ENCODE measurements around the gene PCSK6.
A peak's percentile ranks its signal among the peaks of the same experiment; 100 is the strongest.

Gene PCSK6

GRCh38 chr15:101349047-101349951 lies 140.2 kb downstream of the PCSK6 start:
- TF ChIP-seq GATA1 (IDR thresholded peaks at IDR 0.05; ENCODE audit: low read depth, low read length) (no peak), POLR2A (IDR thresholded peaks at IDR 0.05; ENCODE audit: low read length) (no peak)
- DNase-seq = no peak

GRCh38 chr15:101348643-101349042 lies 140.9 kb downstream of the PCSK6 start:
- no peak for DNase-seq
- TF ChIP-seq GATA1 (IDR thresholded peaks at IDR 0.05; ENCODE audit: low read depth, low read length) (no peak), POLR2A (IDR thresholded peaks at IDR 0.05; ENCODE audit: low read length) (no peak)

- no peak for DNase-seq
- TF ChIP-seq GATA1 (IDR thresholded peaks at IDR 0.05; ENCODE audit: low read depth, low read length) = no peak
- TF ChIP-seq POLR2A (IDR thresholded peaks at IDR 0.05; ENCODE audit: low read length) = no peak
These were observed 141.5 kb downstream of the PCSK6 start for GRCh38 chr15:101348015-101348414.

GRCh38 chr15:101347454-101347853 lies 142.1 kb downstream of the PCSK6 start:
- DNase-seq = no peak
- no peak for TF ChIP-seq GATA1 (IDR thresholded peaks at IDR 0.05; ENCODE audit: low read depth, low read length)
- TF ChIP-seq POLR2A (IDR thresholded peaks at IDR 0.05; ENCODE audit: low read length) = no peak

GRCh38 chr15:101346928-101347327 lies 142.6 kb downstream of the PCSK6 start:
- no peak for DNase-seq
- no peak for TF ChIP-seq GATA1 (IDR thresholded peaks at IDR 0.05; ENCODE audit: low read depth, low read length)
- no peak for TF ChIP-seq POLR2A (IDR thresholded peaks at IDR 0.05; ENCODE audit: low read length)

DNA sequence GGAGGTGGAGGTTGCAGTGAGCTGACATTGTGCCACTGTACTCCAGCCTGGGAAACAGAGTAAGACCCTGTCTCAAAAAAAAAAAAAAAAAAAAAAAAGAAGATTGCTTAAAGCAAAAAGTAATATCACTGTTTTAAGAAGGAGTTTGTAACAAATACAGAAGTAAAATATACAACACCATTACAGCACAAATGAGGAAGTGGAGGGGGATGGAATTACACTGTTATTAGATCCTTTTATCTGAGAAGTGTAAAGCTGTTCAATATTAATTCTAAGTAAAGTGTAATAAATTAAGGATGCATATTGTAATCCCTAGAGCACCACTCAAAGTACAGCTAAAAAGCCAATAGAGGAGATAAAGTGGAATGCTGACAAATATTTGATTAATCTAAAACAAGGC lies 147.5 kb downstream of the PCSK6 start:
- no peak for DNase-seq
- TF ChIP-seq GATA1 (IDR thresholded peaks at IDR 0.05; ENCODE audit: low read depth, low read length) (no peak), POLR2A (IDR thresholded peaks at IDR 0.05; ENCODE audit: low read length) (no peak)

DNA sequence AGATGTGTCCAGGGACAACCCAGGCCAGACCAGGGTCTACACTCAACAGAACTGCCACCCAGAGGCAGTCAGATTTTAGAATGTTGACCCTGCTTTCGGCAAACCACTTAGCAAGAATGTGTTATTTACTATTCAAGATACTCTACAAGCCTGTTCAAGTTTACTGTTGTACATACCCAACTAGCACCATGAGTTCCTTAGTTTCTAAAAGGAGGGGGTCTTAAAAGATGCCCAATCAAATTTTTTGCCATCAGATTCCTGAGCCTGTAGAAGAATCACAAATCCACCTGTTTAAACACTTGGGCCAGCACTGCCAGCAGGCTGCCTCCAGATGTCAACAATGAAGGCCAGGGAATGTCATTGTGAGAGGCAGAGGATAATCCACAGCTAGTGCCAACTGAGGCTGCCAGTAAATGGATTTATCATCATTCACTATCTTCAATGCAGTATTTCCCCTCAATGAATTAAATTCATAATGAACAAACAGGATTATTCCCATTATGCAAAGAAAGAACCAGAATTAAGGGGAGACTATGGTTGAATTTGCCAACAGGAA lies 150.9 kb downstream of the PCSK6 start:
- TF ChIP-seq POLR2A (IDR thresholded peaks at IDR 0.05; ENCODE audit: low read length) (no peak), GATA1 (IDR thresholded peaks at IDR 0.05; ENCODE audit: low read depth, low read length) (no peak)
- DNase-seq = no peak

DNA sequence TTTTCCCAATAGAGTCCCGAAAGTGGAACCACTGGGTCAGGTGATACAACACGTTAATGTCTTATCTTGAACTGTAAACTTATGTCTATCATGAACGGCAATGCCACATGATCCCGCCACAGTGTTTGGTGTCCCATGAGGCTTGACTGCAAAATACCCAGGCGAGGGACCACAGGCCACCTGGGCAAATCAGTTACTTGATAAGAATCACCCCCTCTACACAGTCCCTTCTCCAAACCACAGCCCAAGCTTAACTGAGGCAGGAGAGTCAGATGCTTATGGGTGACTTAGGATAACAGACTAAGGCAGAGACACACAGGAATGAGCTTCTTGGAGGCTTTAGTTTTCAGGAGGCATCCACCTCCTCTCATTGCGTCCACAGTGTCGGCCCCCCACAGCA lies 151.5 kb downstream of the PCSK6 start:
- no peak for TF ChIP-seq GATA1 (IDR thresholded peaks at IDR 0.05; ENCODE audit: low read depth, low read length)
- TF ChIP-seq POLR2A (IDR thresholded peaks at IDR 0.05; ENCODE audit: low read length) = no peak
- DNase-seq = no peak

- DNase-seq = peak; percentile 12 to 31
These were observed 155.4 kb downstream of the PCSK6 start for GRCh38 chr15:101333907-101334789.

DNA sequence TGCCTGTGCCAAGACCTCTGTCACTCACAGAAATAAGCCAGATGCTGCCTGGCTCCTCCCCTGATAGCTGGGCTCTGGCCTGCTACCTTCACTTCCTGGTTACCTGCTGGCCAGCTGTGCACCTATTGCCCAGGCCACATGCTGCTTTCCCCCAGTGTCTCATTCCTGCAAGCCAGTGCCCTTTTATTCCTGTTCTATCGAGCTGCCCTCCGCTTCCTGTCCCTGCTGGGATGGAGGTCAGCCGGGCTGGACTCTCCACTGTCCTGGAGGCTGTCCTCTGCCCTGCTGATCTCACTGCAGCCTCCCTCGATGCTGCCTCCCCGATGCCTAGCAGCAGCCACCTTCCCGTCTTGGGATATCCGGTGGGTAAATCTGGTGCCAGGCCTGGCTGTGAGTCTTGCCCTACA lies 157.4 kb downstream of the PCSK6 start:
- no peak for DNase-seq
- TF ChIP-seq POLR2A (IDR thresholded peaks at IDR 0.05; ENCODE audit: low read length) (no peak), GATA1 (IDR thresholded peaks at IDR 0.05; ENCODE audit: low read depth, low read length) (no peak)

DNA sequence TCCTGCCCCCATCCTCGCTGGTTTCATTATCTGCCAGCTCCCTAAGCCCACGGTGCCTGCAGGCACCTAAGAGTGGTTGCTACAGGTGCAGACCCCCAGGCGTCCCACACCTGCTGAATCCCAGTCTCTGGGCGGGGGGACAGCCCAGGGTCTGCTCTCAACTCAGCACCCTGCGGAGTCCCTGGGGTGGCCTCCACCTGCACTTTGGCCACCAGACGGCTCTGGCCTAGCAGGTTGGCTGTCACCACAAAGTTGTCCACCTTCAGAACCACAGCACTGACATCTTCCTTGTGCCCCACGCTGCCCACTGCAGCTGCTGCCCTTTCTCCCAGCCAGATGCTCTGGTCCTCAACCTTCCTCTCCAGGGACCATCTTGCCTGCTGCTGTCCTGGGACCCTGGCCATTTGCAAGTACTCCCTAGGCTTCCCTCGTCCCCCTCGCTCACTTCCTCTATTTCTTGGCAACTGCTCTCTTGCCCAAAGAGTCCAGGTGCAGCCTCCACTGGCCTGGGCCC lies 159.6 kb downstream of the PCSK6 start:
- TF ChIP-seq POLR2A (IDR thresholded peaks at IDR 0.05; ENCODE audit: low read length) = no peak
- no peak for DNase-seq

DNA sequence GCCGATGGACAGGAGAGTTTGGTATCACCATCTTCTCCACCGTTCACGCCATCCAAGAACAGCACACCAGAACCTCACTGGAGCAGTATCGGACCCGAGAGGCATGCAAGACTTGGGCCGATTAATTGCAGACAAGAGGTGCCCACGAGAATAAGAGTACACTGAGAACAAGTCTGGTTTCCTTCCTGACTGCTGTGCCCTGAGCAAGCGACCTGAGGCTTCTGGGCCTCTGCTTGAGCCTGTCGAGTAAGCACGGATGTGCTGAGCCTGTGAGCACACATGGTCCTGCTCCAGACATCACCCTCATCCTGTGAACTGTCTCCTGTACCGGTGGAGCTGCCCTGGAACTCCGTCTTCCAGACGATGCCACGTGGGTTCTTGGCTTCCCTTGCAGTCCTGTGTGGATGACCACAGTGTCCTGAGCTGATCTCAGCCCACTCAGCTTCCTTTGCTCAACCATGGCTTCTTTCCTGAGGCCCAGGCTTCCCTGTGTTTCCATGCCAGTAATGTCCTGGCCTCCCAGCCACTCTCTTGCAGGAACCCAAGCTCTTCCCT lies 160.1 kb downstream of the PCSK6 start:
- TF ChIP-seq POLR2A (IDR thresholded peaks at IDR 0.05; ENCODE audit: low read length) (no peak), GATA1 (IDR thresholded peaks at IDR 0.05; ENCODE audit: low read depth, low read length) (no peak)
- no peak for DNase-seq

GRCh38 chr15:101328001-101328400 lies 161.5 kb downstream of the PCSK6 start:
- TF ChIP-seq POLR2A (IDR thresholded peaks at IDR 0.05; ENCODE audit: low read length) = no peak
- no peak for TF ChIP-seq GATA1 (IDR thresholded peaks at IDR 0.05; ENCODE audit: low read depth, low read length)
- DNase-seq = no peak

Data from erythroblast (primary cell).